Measurements from ENCODE around the gene FASTKD2. TPM values are rescaled to one million over a fixed set of nuclear protein-coding genes. Genes with fewer than 3 reads are reported as not detected.

The FASTKD2 gene
- 30.1 and 39.1 TPM in 2 replicates for polyA plus RNA-seq (2014; cell fraction: cytosol; rRNA removed)
- 29.2 and 34.9 TPM in 2 replicates for polyA plus RNA-seq (2014; cell fraction: nucleus; rRNA removed)

- peak; percentile 91 for DNase-seq (ENCODE audit: low spot score)
These were observed at the start of gene FASTKD2, which contains the start of gene MDH1B for GRCh38 chr2:206765242-206766056. FASTKD2 (plus strand) TSS chr2:206765606; CDS start chr2:206766694, 1,088 bp downstream. MDH1B (minus strand) TSS chr2:206765328; CDS start chr2:206765271, 57 bp downstream.

- DNase-seq (ENCODE audit: low spot score), result peak; percentile 40
These were observed 48.8 kb upstream of the FASTKD2 start for GRCh38 chr2:206716623-206717022.

- no peak for DNase-seq (ENCODE audit: low spot score)
These were observed 47.1 kb upstream of the FASTKD2 start, which contains the start of gene DYTN for GRCh38 chr2:206718296-206718695. DYTN (minus strand) TSS chr2:206718396; CDS start chr2:206718279, 117 bp downstream.

GRCh38 chr2:206721256-206721920, 44.0 kb upstream of the FASTKD2 start:
- DNase-seq (ENCODE audit: low spot score), result no peak

GRCh38 chr2:206723288-206723687, 42.1 kb upstream of the FASTKD2 start:
- no peak for DNase-seq (ENCODE audit: low spot score)

- no peak for DNase-seq (ENCODE audit: low spot score)
These were observed 38.1 kb upstream of the FASTKD2 start for GRCh38 chr2:206727287-206727686.

GRCh38 chr2:206728277-206729199, 36.9 kb upstream of the FASTKD2 start:
- DNase-seq (ENCODE audit: low spot score), result no peak

- no peak for DNase-seq (ENCODE audit: low spot score)
These were observed 32.1 kb upstream of the FASTKD2 start for GRCh38 chr2:206733341-206733740.

GRCh38 chr2:206736935-206737334, 28.5 kb upstream of the FASTKD2 start:
- DNase-seq (ENCODE audit: low spot score), result no peak

- no peak for DNase-seq (ENCODE audit: low spot score)
These were observed 26.1 kb upstream of the FASTKD2 start for GRCh38 chr2:206739271-206739670.

GRCh38 chr2:206740800-206741199, 24.6 kb upstream of the FASTKD2 start:
- no peak for DNase-seq (ENCODE audit: low spot score)

GRCh38 chr2:206756816-206757215, 8.6 kb upstream of the FASTKD2 start:
- no peak for DNase-seq (ENCODE audit: low spot score)

- no peak for DNase-seq (ENCODE audit: low spot score)
These were observed 649 bp upstream of the FASTKD2 start for GRCh38 chr2:206764673-206765241.

- no peak for DNase-seq (ENCODE audit: low spot score)
These were observed 888 bp downstream of the FASTKD2 start for GRCh38 chr2:206766057-206766930.

GRCh38 chr2:206774871-206775270, 9.5 kb downstream of the FASTKD2 start:
- DNase-seq (ENCODE audit: low spot score), result no peak

GRCh38 chr2:206776432-206776831, 11.0 kb downstream of the FASTKD2 start:
- no peak for DNase-seq (ENCODE audit: low spot score)

- DNase-seq (ENCODE audit: low spot score), result no peak
These were observed 15.3 kb downstream of the FASTKD2 start for GRCh38 chr2:206780671-206781070.

- DNase-seq (ENCODE audit: low spot score), result peak; percentile 17
These were observed 18.3 kb downstream of the FASTKD2 start for GRCh38 chr2:206783718-206784117.

- DNase-seq (ENCODE audit: low spot score), result no peak
These were observed 19.4 kb downstream of the FASTKD2 start for GRCh38 chr2:206784559-206785353.

All from SK-N-DZ (cell line).